Activated T-helper 2 cell treated with anti-CD3 and anti-CD28 coated beads, Interferon-gamma antibody, Interleukin-2, Interleukin-4, amounts not matched to agents 10 μg/mL and 5 μg/mL and 100 μg/mL, durations not matched to agents 14 hours and 24 hours and 36 hours (primary cell): Measurements from ENCODE around the gene C1orf159. TPM values are rescaled to one million over a fixed set of nuclear protein-coding genes. Genes with fewer than 3 reads are reported as not detected.
"Not testable (repeated sequence)": the region's sequence is repeated elsewhere in the genome, so short reads cannot be mapped to it uniquely, and the experiment has no call there.

Experiments used
- DNase-seq: peaks from one replicate; pipeline ENCODE4 v3.0.0; 2021; ENCODE audit warnings: low spot score
- H3K27ac Mint-ChIP-seq: one replicate; pipeline ENCODE4 v1.8.0; 2021; ENCODE audit warnings: mixed read lengths
- H3K27me3 Mint-ChIP-seq: one replicate; pipeline ENCODE4 v1.8.0; 2021; ENCODE audit warnings: low read depth, mixed read lengths
- H3K36me3 Mint-ChIP-seq: one replicate; pipeline ENCODE4 v1.8.0; 2021; ENCODE audit warnings: low read depth, mixed read lengths
- H3K4me1 Mint-ChIP-seq: one replicate; pipeline ENCODE4 v1.8.0; 2021; ENCODE audit warnings: low read depth, mixed read lengths
- H3K4me3 Mint-ChIP-seq: one replicate; pipeline ENCODE4 v1.8.0; 2021; ENCODE audit warnings: low read depth, mild to moderate bottlenecking, moderate library complexity, mixed read lengths
- H3K9me3 Mint-ChIP-seq: one replicate; pipeline ENCODE4 v1.8.0; 2021; ENCODE audit warnings: mixed read lengths
- intact Hi-C: fragments of 100-400 bp; cut with micrococcal nuclease; formaldehyde crosslinking; loops from one replicate; pipeline ENCODE4 v1.15.1; 2023
- total RNA-seq: library from RNA; stranded (reverse); gene quantifications from 2 replicates; pipeline ENCODE4 v1.2.3, GENCODE V29; 2022

Gene C1orf159
- total RNA-seq, 1 donor from 2014 or later = 22.1 TPM

- peaks cover 12% of the 10 kb centered on the region for H3K4me1 Mint-ChIP-seq
- DNase-seq = no peak
- H3K9me3 Mint-ChIP-seq = no peaks in the 10 kb centered on the region
- no peaks in the 10 kb centered on the region for H3K36me3 Mint-ChIP-seq
- no peaks in the 10 kb centered on the region for H3K27me3 Mint-ChIP-seq
- H3K27ac Mint-ChIP-seq = peak overlapping the region; percentile 70
- H3K4me3 Mint-ChIP-seq = no peak overlapping the region
- intact Hi-C loops = no loop called here
These were observed 29.6 kb upstream of the C1orf159 start for GRCh38 chr1:1145547-1145914.

GRCh38 chr1:1144843-1145546 is 29.1 kb upstream of the C1orf159 start:
- Mint-ChIP-seq H3K27me3 (no peaks in the 10 kb centered on the region), H3K4me3 (no peak overlapping the region), H3K27ac (peak overlapping the region; percentile 70), H3K9me3 (no peaks in the 10 kb centered on the region), H3K4me1 (peaks cover 12% of the 10 kb centered on the region), H3K36me3 (no peaks in the 10 kb centered on the region)
- intact Hi-C loops = loop anchor here (5.0 kb wide), 1 partner anchor 62 kb away; the partner anchor contains the start of gene TNFRSF18
- no peak for DNase-seq

GRCh38 chr1:1144122-1144842 is 28.4 kb upstream of the C1orf159 start:
- H3K9me3 Mint-ChIP-seq = no peaks in the 10 kb centered on the region
- peak overlapping the region; percentile 96 for H3K27ac Mint-ChIP-seq
- H3K36me3 Mint-ChIP-seq = no peaks in the 10 kb centered on the region
- no peaks in the 10 kb centered on the region for H3K27me3 Mint-ChIP-seq
- no peak overlapping the region for H3K4me3 Mint-ChIP-seq
- H3K4me1 Mint-ChIP-seq = peaks cover 12% of the 10 kb centered on the region
- intact Hi-C loops = loop anchor here (5.0 kb wide), 1 partner anchor 63 kb away; the partner anchor contains the start of gene TNFRSF18
- DNase-seq = peak; percentile 61

- Mint-ChIP-seq H3K9me3 (no peaks in the 10 kb centered on the region), H3K27me3 (no peaks in the 10 kb centered on the region), H3K4me3 (no peak overlapping the region), H3K36me3 (no peaks in the 10 kb centered on the region), H3K27ac (peak overlapping the region; percentile 96), H3K4me1 (peaks cover 12% of the 10 kb centered on the region)
- no peak for DNase-seq
- intact Hi-C loops = loop anchor here (5.0 kb wide), 1 partner anchor 64 kb away; the partner anchor contains the start of gene TNFRSF18
These were observed 27.7 kb upstream of the C1orf159 start for GRCh38 chr1:1143636-1144035.

- Mint-ChIP-seq H3K27me3 (no peaks in the 10 kb centered on the region), H3K36me3 (no peaks in the 10 kb centered on the region), H3K4me1 (peaks cover 13% of the 10 kb centered on the region), H3K27ac (peak overlapping the region; percentile 58), H3K9me3 (no peaks in the 10 kb centered on the region), H3K4me3 (no peak overlapping the region)
- intact Hi-C loops = loop anchor here (5.0 kb wide), 1 partner anchor 64 kb away; the partner anchor contains the start of gene TNFRSF18
- no peak for DNase-seq
These were observed 27.0 kb upstream of the C1orf159 start for GRCh38 chr1:1142844-1143243.

GRCh38 chr1:1142352-1142751 is 26.5 kb upstream of the C1orf159 start:
- DNase-seq, H3K4me3 Mint-ChIP-seq: not testable (repeated sequence)

GRCh38 chr1:1141911-1142250 is 26.0 kb upstream of the C1orf159 start:
- intact Hi-C loops = loop anchor here (5.0 kb wide), 1 partner anchor 65 kb away; the partner anchor contains the start of gene TNFRSF18
- peak overlapping the region; percentile 58 for H3K27ac Mint-ChIP-seq
- peaks cover 16% of the 10 kb centered on the region for H3K4me1 Mint-ChIP-seq
- no peak for DNase-seq
- no peaks in the 10 kb centered on the region for H3K9me3 Mint-ChIP-seq
- no peak overlapping the region for H3K4me3 Mint-ChIP-seq
- no peaks in the 10 kb centered on the region for H3K36me3 Mint-ChIP-seq
- H3K27me3 Mint-ChIP-seq = no peaks in the 10 kb centered on the region

More at GRCh38 chr1:1142352-1142751, 26.5 kb upstream of the C1orf159 start:
- not testable (repeated sequence) for H3K27me3 Mint-ChIP-seq, H3K9me3 Mint-ChIP-seq, H3K36me3 Mint-ChIP-seq
- peaks cover 15% of the 10 kb centered on the region for H3K4me1 Mint-ChIP-seq
- peak overlapping the region; percentile 58 for H3K27ac Mint-ChIP-seq
- intact Hi-C loops = loop anchor here (5.0 kb wide), 1 partner anchor 65 kb away; the partner anchor contains the start of gene TNFRSF18

- intact Hi-C loops = loop anchor here (5.0 kb wide), 1 partner anchor 66 kb away; the partner anchor contains the start of gene TNFRSF18
- peaks cover 16% of the 10 kb centered on the region for H3K4me1 Mint-ChIP-seq
- H3K36me3 Mint-ChIP-seq = no peaks in the 10 kb centered on the region
- H3K27me3 Mint-ChIP-seq = no peaks in the 10 kb centered on the region
- DNase-seq = no peak
- H3K4me3 Mint-ChIP-seq = no peak overlapping the region
- no peaks in the 10 kb centered on the region for H3K9me3 Mint-ChIP-seq
- H3K27ac Mint-ChIP-seq = peak overlapping the region; percentile 12
These were observed 25.5 kb upstream of the C1orf159 start for GRCh38 chr1:1141244-1141910.

- Mint-ChIP-seq H3K9me3 (no peaks in the 10 kb centered on the region), H3K27ac (no peak overlapping the region), H3K36me3 (no peaks in the 10 kb centered on the region), H3K4me3 (no peak overlapping the region), H3K4me1 (peaks cover 16% of the 10 kb centered on the region), H3K27me3 (no peaks in the 10 kb centered on the region)
- DNase-seq = no peak
- intact Hi-C loops = loop anchor here (5.0 kb wide), 1 partner anchor 67 kb away; the partner anchor contains the start of gene TNFRSF18
These were observed 24.8 kb upstream of the C1orf159 start for GRCh38 chr1:1140673-1141072.

GRCh38 chr1:1137256-1138045 is 21.6 kb upstream of the C1orf159 start:
- H3K4me3 Mint-ChIP-seq = peak overlapping the region; percentile 66
- H3K27ac Mint-ChIP-seq = peak overlapping the region; percentile 96
- no peaks in the 10 kb centered on the region for H3K27me3 Mint-ChIP-seq
- H3K36me3 Mint-ChIP-seq = no peaks in the 10 kb centered on the region
- intact Hi-C loops = no loop called here
- H3K9me3 Mint-ChIP-seq = no peaks in the 10 kb centered on the region
- H3K4me1 Mint-ChIP-seq = peaks cover 5% of the 10 kb centered on the region
- DNase-seq = peak; percentile 64

- Mint-ChIP-seq H3K4me3 (no peak overlapping the region), H3K9me3 (no peaks in the 10 kb centered on the region)
These were observed 20.8 kb upstream of the C1orf159 start for GRCh38 chr1:1136547-1137230.

More at GRCh38 chr1:1136547-1137230, 20.8 kb upstream of the C1orf159 start:
- intact Hi-C loops = no loop called here
- Mint-ChIP-seq H3K27ac (no peak overlapping the region), H3K4me1 (peaks cover 4% of the 10 kb centered on the region), H3K36me3 (no peaks in the 10 kb centered on the region), H3K27me3 (no peaks in the 10 kb centered on the region)
- no peak for DNase-seq
